ENCODE data around the gene ATPAF1. TPM values are rescaled to one million over a fixed set of nuclear protein-coding genes. Genes with fewer than 3 reads are reported as not detected.

Gene ATPAF1
- total and polyA plus RNA-seq, 10 of the 15 experiments (the other 5 are each of a cell fraction or from before 2014, with no cell fraction given) = 15.2 to 93.5 (median 48.4) TPM

GRCh38 chr1:46676531-46676930 is 8.4 kb upstream of the ATPAF1 start:
- BruUV-seq (replicated peaks) = no TSS peak
- Histone ChIP-seq H3K4me3 (no peak overlapping the region), H3K27me3 (replicated peaks in 1 of 2; ENCODE audit: control insufficient read depth in 2 of 2, insufficient read depth in 2 of 2, low read length in 1 of 2) (no peaks in the 10 kb centered on the region), H3K79me2 (ENCODE audit: control insufficient read depth, insufficient read depth, low read length) (no peaks in the 10 kb centered on the region), H3K4me1 (ENCODE audit: control insufficient read depth, insufficient read depth, low read length) (peaks cover 8% of the 10 kb centered on the region), H2AFZ (ENCODE audit: control insufficient read depth, low read depth, low read length) (no peak overlapping the region), H3K36me3 (ENCODE audit: control insufficient read depth in 2 of 2, insufficient read depth in 2 of 2, low read length in 1 of 2) (peaks cover 6 to 18% of the 10 kb centered on the region in 2 experiments), H3K4me2 (ENCODE audit: control insufficient read depth, insufficient read depth) (no peak overlapping the region), H3K9ac (ENCODE audit: control insufficient read depth, insufficient read depth, low read length) (no peak overlapping the region), H4K20me1 (ENCODE audit: control insufficient read depth, insufficient read depth) (no peaks in the 10 kb centered on the region), H3K9me3 (replicated peaks; ENCODE audit: control insufficient read depth, insufficient read depth, low read length) (no peaks in the 10 kb centered on the region), H3K27ac (ENCODE audit: control insufficient read depth, insufficient read depth) (no peak overlapping the region; the same call in 1 of the 2 replicates)
- WGBS (ENCODE audit: insufficient coverage, insufficient replicate concordance, low lambda C conversion rate, missing lambda C conversion rate) = 100% methylated on average over 1 of the region's 1 CpG
- ChIA-PET RAD21 (ENCODE audit: unreplicated experiment) (interaction anchor here (1.9 kb wide), 1 partner anchor 9 kb away, joined by 4 read pairs; no protein-coding TSS in a partner anchor), CTCF (interaction anchor here (1.1 to 2.7 kb wide), 5 partner anchors 9 to 331 kb away, joined by 3 to 9 read pairs (median 5); partner anchors contain the start of gene ATPAF1), POLR2A (interaction anchor here (0.7 to 1.8 kb wide), 2 partner anchors 9 to 21 kb away, joined by 3 to 6 read pairs; partner anchors contain the start of gene ATPAF1), SMC1A (ENCODE audit: uncharacterized antibody, unreplicated experiment) (interaction anchor here (0.7 to 1.5 kb wide), 2 partner anchors 19 to 72 kb away, joined by 3 read pairs; no protein-coding TSS in a partner anchor)
- no peak for TF ChIP-seq IRF4 (IDR thresholded peaks at IDR 0.05; ENCODE audit: low read depth, low read length)
- no peak for TF ChIP-seq SMC3 (IDR thresholded peaks at IDR 0.05; ENCODE audit: borderline replicate concordance, low read length)
- no peak for TF ChIP-seq TAF1 (IDR thresholded peaks at IDR 0.05; ENCODE audit: borderline replicate concordance, low read depth, low read length)
- no peak for TF ChIP-seq NFXL1 (IDR thresholded peaks at IDR 0.05; ENCODE audit: borderline replicate concordance)
- no peak for TF ChIP-seq ETV6 (conservative IDR thresholded peaks at IDR 0.05 in 1 of 2, IDR thresholded peaks at IDR 0.05 in 1 of 2; ENCODE audit: borderline replicate concordance in 1 of 2, low read depth in 1 of 2)
- no peak for TF ChIP-seq JUND (IDR thresholded peaks at IDR 0.05; ENCODE audit: low read depth, low read length)
- no peak for TF ChIP-seq FOS (IDR thresholded peaks at IDR 0.05; ENCODE audit: borderline replicate concordance, extremely low read depth, insufficient read length)
- no peak for TF ChIP-seq BHLHE40 (IDR thresholded peaks at IDR 0.05; ENCODE audit: borderline replicate concordance in 1 of 2, low read depth in 2 of 2, low read length in 1 of 2)
- no peak for TF ChIP-seq POLR2A (IDR thresholded peaks at IDR 0.05; ENCODE audit: low read depth, low read length)
- TF ChIP-seq SMARCA5 (IDR thresholded peaks at IDR 0.05) = no peak
- no peak for TF ChIP-seq MEF2B (IDR thresholded peaks at IDR 0.05; ENCODE audit: partially characterized antibody, poor library complexity, severe bottlenecking)
- no peak for TF ChIP-seq ATF7 (IDR thresholded peaks at IDR 0.05; ENCODE audit: low read depth)
- TF ChIP-seq CBX3 (IDR thresholded peaks at IDR 0.05; ENCODE audit: borderline replicate concordance, low read depth) = no peak
- no peak for TF ChIP-seq SMAD5 (IDR thresholded peaks at IDR 0.05; ENCODE audit: low read depth)
- no peak for TF ChIP-seq NBN (IDR thresholded peaks at IDR 0.05)
- TF ChIP-seq BCLAF1 (IDR thresholded peaks at IDR 0.05) = no peak
- no peak for TF ChIP-seq ELK1 (IDR thresholded peaks at IDR 0.05; ENCODE audit: low read depth, low read length)
- intact Hi-C loops (cut with micrococcal nuclease; ENCODE audit: unreplicated experiment) = no loop called here
- FAIRE-seq = no peak
- DNase-seq (ENCODE audit: low read depth, low spot score) = no peak
- ATAC-seq = no peak
- in situ Hi-C loops (cut with MboI) = no loop called here
